AG08395 (cell line): ENCODE measurements around the gene FARP1.
"Not testable (repeated sequence)": the region's sequence is repeated elsewhere in the genome, so short reads cannot be mapped to it uniquely, and the experiment has no call there.

ENCODE experiments used
- DNase-seq: peaks from one replicate; pipeline ENCODE4 v3.0.0; 2012; ENCODE audit warnings: mixed read lengths, low spot score

Gene FARP1

DNA sequence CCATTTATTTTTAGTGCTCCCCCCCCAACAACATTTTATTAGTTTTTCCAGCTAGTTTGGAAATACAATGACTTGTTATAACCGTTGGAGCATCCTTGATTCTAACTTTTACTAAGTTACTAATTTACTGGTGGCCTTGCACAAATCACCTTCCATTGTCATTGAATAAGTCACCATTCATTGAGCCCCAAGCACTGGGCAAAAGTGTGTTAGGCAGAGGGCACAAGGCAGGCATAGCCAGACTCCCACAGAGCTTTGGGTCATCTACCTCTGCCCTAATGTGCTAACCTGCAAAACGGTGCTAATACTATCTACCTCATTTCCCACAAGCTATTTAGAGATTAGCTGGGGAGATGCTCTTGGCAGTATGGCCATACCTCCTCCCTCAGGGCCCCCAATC lies 120.9 kb downstream of the FARP1 start:
- no peak for DNase-seq

DNA sequence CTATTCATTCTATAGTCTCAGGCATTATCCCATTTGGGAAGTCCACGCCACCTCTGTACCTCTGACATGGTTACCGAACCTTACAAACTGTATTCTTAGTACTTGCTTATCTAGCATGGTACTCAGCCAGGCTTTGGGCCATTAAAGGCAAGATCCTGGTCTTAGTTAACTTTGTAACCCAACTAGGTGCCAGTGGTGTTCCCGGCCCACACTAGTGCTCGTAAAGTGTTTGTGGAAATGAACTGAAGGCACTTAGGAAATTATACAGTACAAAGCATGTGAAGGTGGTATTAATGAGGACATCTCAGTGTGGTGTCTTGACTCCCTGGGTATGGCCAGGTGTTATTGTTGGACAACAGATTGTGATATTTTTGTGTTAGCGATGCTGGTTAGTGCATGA lies 122.0 kb downstream of the FARP1 start:
- DNase-seq, result no peak

DNA sequence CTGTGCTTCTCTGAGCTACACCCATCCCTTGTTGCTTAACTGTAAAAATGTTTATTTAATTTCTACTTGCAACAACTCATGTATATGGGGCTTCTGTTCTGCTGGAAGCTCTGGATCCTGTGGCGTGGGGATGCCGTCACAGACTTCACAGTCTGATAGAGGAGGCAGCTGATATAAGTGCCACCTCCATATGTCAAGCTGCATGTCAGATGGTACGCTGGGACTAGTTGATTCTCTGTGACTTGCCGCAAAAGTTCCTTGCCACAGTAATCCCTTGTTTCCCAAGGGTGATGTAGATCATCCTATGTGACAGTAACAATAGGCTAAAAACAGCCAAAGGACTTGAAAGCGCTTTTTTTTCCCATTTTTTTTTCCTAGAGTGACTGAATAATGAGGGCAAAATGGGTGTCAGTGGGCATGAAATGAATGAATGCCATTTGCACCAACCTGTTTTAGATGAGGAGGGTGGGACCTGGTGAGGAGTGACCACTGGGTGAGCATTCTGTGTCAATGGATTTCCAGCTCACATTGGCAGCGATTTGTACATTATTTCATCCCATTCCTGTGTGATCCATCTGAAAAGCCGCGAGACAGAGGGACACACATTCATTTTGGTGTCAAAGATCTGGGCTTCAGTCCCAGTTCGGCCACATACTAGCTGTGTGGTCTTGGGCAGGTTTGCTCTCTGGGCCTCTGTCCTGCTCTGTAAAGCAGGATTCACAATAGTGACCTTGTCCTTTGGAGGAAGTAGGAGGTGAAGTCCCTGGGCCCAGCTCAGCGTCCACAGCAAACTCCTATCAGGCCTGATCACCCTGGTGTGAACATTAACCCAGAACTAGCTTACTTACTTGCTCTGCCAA lies 123.0 kb downstream of the FARP1 start:
- DNase-seq, result no peak

GRCh38 chr13:98267080-98267912 lies 124.4 kb downstream of the FARP1 start:
- no peak for DNase-seq

GRCh38 chr13:98269386-98269785 lies 126.5 kb downstream of the FARP1 start:
- DNase-seq, result no peak

- no peak for DNase-seq
These were observed 127.9 kb downstream of the FARP1 start for GRCh38 chr13:98270819-98271218.

DNA sequence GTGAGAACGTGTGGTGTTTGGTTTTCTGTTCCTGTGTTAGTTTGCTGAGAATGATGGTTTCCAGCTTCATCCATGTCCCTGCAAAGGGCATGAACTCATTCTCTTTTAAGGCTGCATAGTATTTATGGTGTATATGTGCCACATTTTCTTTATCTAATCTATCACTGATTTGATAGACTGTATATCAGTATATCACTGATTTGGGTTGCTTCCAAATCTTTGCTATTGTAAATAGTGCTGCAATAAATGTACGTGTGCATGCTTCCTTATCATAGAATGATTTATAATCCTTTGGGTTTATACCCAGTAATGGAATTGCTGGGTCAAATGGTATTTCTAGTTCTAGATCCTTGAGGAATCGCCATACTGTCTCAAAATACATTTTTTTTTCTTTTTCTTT lies 128.8 kb downstream of the FARP1 start:
- DNase-seq, result not testable (repeated sequence)

GRCh38 chr13:98272549-98272948 lies 129.7 kb downstream of the FARP1 start:
- no peak for DNase-seq

DNA sequence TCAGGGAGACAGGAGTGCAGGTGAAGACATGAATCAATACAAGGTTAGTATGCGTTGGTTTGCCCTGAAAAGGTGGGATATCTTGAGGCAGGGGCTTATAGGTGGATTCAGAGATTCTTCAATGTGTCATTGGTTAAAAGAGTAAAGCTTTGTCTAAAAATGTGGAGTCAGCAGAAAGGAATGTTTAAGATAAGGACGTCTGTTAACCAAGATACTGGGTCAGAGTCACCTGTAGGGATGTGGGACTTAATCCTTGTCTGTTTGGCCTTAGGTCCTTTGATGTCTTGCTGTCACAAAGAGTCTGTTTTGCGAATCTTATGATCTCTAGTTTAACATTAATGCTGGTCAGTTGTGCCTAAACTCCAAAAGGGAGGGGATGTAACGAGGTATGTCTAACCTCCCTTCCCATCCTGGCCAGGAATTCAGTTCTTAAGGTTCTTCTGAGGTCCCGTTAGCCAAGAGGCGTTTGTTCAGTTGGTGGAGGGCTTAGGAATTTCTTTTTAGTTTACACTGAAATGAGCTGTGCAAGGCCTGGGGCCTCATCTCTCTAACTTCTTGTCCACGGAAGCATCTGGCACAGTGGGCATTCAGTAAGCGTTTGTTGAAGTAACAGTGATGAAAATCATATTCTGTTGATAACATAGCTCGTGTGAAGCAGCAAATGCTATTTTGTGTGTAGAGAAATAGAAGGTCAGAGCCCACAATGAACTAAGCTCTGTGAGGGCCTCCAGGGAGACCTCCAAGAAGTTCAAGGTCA lies 130.4 kb downstream of the FARP1 start:
- DNase-seq, result no peak

GRCh38 chr13:98273824-98274742 lies 131.2 kb downstream of the FARP1 start:
- DNase-seq, result no peak

- DNase-seq, result no peak
These were observed 132.1 kb downstream of the FARP1 start for GRCh38 chr13:98274921-98275487.

- no peak for DNase-seq
These were observed 132.8 kb downstream of the FARP1 start for GRCh38 chr13:98275681-98276171.

- no peak for DNase-seq
These were observed 133.6 kb downstream of the FARP1 start for GRCh38 chr13:98276486-98276885.

- no peak for DNase-seq
These were observed 135.3 kb downstream of the FARP1 start for GRCh38 chr13:98278068-98278724.

DNA sequence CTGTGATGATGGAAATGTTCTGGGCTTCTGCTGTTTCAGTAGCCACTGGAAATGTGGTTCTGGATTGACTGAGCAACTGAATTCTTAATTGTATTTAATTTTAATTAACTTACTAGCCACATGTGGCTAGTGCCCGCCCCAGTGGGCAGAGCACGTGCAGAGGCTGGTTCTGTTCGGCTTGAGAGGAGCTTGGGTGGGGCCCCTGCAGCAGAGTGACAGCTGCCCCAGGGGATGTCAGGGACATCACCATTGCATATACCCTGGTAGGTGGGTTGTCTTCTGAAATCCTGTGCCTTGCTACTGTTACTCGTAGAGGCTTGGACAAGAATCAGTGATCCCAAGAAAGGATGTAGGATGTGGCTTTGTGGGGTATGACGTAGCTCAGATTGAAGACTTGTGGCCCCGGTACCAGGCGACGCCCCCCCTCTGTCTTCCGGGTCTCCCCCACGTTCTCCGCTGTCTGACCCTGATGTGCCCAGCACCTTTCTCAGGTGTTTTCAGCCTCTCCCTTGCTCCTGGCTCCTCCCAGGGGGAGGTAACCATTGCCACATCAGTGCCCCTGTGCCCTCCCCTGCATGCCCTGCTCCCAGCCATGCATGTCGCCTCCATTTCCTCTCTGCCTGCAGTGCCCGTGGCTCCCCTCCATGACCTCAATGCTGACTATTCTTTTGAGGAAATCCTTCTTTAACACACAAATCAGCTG lies 136.7 kb downstream of the FARP1 start:
- DNase-seq, result no peak

GRCh38 chr13:98280176-98280510 lies 137.2 kb downstream of the FARP1 start:
- DNase-seq, result no peak

DNA sequence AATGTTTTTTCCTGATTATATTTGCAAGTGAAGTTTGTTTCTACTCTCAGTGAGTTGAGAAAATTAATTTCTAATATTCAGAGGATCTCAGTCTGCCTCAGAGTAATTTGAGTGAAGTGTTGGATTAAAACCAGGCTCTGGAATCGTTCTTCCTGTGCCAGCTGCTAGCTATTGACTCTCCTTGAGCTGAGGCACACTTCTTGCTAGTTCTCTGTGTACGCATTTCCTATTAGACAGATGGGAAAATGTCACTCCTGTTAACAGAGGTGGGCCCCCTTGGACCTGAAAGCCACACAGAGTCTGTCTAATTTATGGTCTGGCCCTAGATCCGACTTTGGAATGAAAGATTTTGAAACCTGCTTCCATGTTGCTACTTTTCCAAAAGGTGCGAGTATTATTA lies 141.8 kb downstream of the FARP1 start:
- DNase-seq, result no peak

DNA sequence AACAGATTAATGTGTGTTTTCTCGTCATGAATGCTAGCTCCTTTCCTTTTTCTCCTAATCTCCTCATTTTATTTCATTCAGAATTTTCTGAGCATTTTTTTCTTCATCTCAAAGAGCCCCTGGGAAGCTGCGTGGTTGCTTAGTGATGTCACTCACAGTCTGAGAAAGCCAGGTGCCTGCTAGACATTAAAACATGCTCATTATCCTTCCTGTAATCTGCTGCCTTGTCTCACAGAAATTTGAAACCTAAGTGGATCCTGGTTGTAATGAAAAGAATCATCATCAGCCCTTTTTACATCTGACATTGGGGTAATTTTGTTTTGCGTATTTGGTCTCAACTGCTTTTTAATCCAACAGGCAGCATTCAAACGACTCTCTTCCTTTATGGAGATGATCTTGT lies 142.4 kb downstream of the FARP1 start:
- DNase-seq, result no peak

GRCh38 chr13:98285852-98286594 lies 143.1 kb downstream of the FARP1 start:
- no peak for DNase-seq
